ENCODE results near the gene OBI1.

The OBI1 gene

DNA sequence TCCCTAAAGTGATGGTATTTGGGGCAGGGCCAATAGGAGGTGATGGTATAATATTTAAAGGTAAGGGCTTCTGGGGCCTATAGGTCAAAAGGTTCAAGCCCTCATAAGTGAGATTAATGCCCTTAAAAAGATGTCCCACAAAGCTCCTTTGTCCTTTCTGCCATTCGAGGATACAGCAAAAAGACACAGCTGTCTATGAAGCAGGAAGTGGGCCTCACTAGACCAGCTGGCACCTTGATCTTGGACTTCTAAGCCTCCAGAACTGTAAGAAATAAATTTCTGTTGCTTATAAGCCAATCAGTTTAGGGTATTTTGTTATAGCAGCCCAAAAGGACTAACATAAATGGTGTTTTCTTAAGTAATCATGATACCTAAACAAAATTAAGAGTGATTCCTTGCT lies 28.4 kb downstream of the OBI1 start:
- Mint-ChIP-seq H3K27ac (no peak overlapping the region), H3K4me3 (no peak overlapping the region), H3K4me1 (ENCODE audit: low read depth in 2 of 2) (peaks cover 7 to 27% of the 10 kb centered on the region in 2 donors), H3K36me3 (ENCODE audit: insufficient read depth) (peaks cover 43% of the 10 kb centered on the region), H3K9me3 (no peaks in the 10 kb centered on the region), H3K27me3 (no peaks in the 10 kb centered on the region)
- no peak for ATAC-seq (replicated peaks)
- no peak for DNase-seq

- Mint-ChIP-seq H3K4me1 (ENCODE audit: low read depth in 2 of 2) (peaks cover 8 to 20% of the 10 kb centered on the region in 2 donors), H3K4me3 (no peak overlapping the region), H3K27ac (peak overlapping the region; percentile 4 to 65), H3K9me3 (no peaks in the 10 kb centered on the region), H3K27me3 (no peaks in the 10 kb centered on the region), H3K36me3 (ENCODE audit: insufficient read depth) (peaks cover 17% of the 10 kb centered on the region)
- no peak for DNase-seq
- no peak for ATAC-seq (replicated peaks)
Measured at GRCh38 chr13:78625384-78625783, 33.6 kb downstream of the OBI1 start.

GRCh38 chr13:78623132-78623531 lies 35.8 kb downstream of the OBI1 start:
- DNase-seq (no peak), ATAC-seq (replicated peaks) (no peak)
- Mint-ChIP-seq H3K9me3 (no peaks in the 10 kb centered on the region), H3K27me3 (no peaks in the 10 kb centered on the region), H3K36me3 (ENCODE audit: insufficient read depth) (peaks cover 21% of the 10 kb centered on the region), H3K27ac (no peak overlapping the region), H3K4me1 (ENCODE audit: low read depth in 2 of 2) (peaks cover 8 to 14% of the 10 kb centered on the region in 2 donors), H3K4me3 (no peak overlapping the region)

DNA sequence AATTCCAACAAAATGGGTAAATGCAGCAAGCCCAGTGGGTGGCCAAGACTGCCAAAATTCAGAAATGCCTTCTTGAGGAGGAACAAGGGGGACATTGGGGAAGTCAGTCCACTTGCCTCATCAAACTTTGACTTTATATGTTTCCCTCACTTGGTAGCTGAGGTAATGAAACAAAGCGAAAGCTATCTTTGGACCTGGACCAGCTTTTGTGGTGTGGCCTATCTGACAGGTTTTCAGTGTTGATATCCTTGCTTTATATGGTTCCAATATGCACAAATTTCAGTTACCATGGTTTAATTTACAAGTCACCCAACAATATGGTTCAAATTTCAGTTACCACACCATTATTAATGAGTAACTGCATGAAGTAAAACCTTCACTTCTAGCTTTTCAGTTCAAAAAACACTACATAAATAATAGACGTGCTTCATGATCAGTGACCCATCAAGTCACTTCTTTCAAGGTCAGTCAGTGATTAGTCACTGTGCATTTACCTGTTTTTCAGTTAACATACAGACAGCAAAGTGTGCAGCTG lies 38.0 kb downstream of the OBI1 start:
- peaks cover 5 to 9% of the 10 kb centered on the region in 2 donors for H3K4me1 Mint-ChIP-seq (ENCODE audit: low read depth in 2 of 2)
- no peaks in the 10 kb centered on the region for H3K9me3 Mint-ChIP-seq
- DNase-seq: no peak
- H3K27me3 Mint-ChIP-seq: no peaks in the 10 kb centered on the region
- H3K36me3 Mint-ChIP-seq (ENCODE audit: insufficient read depth): peaks cover 27% of the 10 kb centered on the region
- H3K27ac Mint-ChIP-seq: no peak overlapping the region
- no peak overlapping the region for H3K4me3 Mint-ChIP-seq
- ATAC-seq (replicated peaks): no peak

GRCh38 chr13:78618411-78618810 lies 40.5 kb downstream of the OBI1 start:
- DNase-seq (no peak), ATAC-seq (replicated peaks) (no peak)
- H3K4me3 Mint-ChIP-seq: no peak overlapping the region
- H3K36me3 Mint-ChIP-seq (ENCODE audit: insufficient read depth): peaks cover 24% of the 10 kb centered on the region
- H3K27ac Mint-ChIP-seq: no peak overlapping the region
- no peaks in the 10 kb centered on the region for H3K4me1 Mint-ChIP-seq (ENCODE audit: low read depth in 2 of 2)
- no peaks in the 10 kb centered on the region for H3K27me3 Mint-ChIP-seq
- no peaks in the 10 kb centered on the region for H3K9me3 Mint-ChIP-seq

DNA sequence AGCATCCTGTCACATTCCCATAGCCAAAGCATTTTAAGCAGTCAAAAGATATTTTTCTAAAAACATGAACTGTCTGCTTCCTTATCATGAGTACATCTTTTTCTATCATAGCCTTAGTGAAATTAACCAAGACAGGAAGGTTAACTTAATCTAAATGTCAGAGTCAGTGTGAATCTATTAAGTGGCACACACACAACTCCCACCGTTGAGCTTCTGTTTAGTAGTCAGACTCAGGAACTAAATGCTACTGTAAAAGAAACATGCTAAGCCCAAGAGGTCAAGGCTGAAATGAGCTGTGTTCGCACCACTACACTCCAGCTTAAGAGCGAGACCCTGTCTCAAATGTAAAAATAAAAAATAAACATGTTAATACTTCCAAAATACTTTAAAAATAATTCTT lies 47.9 kb downstream of the OBI1 start:
- Mint-ChIP-seq H3K4me1 (ENCODE audit: low read depth in 2 of 2) (peaks cover 20% of the 10 kb centered on the region in 2 donors), H3K27me3 (peaks cover 42 to 50% of the 10 kb centered on the region in 2 donors), H3K27ac (no peak overlapping the region), H3K4me3 (no peak overlapping the region), H3K9me3 (no peaks in the 10 kb centered on the region), H3K36me3 (ENCODE audit: insufficient read depth) (peaks cover 10% of the 10 kb centered on the region)
- ATAC-seq (replicated peaks) (no peak), DNase-seq (no peak)

GRCh38 chr13:78610381-78610883 lies 48.5 kb downstream of the OBI1 start:
- ATAC-seq (replicated peaks): no peak
- Mint-ChIP-seq H3K36me3 (ENCODE audit: insufficient read depth) (peaks cover 8% of the 10 kb centered on the region), H3K27me3 (peaks cover 48 to 56% of the 10 kb centered on the region in 2 donors), H3K27ac (no peak overlapping the region), H3K9me3 (no peaks in the 10 kb centered on the region), H3K4me3 (no peak overlapping the region), H3K4me1 (ENCODE audit: low read depth in 2 of 2) (peaks cover 20% of the 10 kb centered on the region in 2 donors)
- DNase-seq: no peak

DNA sequence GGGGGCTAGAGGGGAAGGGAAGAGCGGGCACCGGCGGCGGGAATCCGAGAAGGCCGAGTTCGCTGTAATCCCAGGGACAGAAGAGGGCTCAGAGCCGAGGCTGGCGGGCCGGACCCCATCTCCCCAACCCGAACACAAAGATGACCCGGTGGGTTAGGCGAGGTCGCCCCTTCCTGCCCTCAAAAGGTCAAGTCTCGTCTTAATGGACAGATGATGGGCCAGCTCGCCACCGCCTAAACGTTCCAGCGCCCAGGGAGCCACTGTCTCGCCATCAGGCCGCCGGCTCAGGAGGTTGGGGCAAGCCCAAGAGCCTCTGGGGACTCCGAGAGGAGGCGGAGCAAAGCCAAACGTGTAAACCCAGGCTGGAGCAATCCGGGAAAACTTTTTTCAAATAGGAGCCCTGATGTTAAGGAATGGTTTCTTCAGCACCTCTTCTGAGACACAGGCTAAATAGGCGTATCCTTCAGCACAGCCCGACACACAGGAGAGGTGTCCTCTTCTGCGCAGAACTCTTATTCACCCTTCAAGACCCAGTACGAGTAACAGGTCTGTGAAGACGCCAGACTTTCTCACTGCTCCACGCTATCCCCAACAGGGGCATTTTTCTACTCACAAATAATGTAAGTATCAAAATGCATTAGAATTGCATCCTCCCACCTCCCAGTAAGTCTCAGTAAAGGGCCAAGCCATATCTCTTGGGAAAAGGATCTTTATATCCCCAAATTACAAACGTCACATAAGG lies 49.3 kb downstream of the OBI1 start:
- Mint-ChIP-seq H3K27me3 (peaks cover 56 to 64% of the 10 kb centered on the region in 2 donors), H3K27ac (no peak overlapping the region), H3K4me3 (peak overlapping the region; percentile 76 to 81), H3K36me3 (ENCODE audit: insufficient read depth) (peaks cover 6% of the 10 kb centered on the region), H3K9me3 (no peaks in the 10 kb centered on the region), H3K4me1 (ENCODE audit: low read depth in 2 of 2) (peaks cover 20 to 23% of the 10 kb centered on the region in 2 donors)
- no peak for DNase-seq
- ATAC-seq (replicated peaks): peak; percentile 26

DNA sequence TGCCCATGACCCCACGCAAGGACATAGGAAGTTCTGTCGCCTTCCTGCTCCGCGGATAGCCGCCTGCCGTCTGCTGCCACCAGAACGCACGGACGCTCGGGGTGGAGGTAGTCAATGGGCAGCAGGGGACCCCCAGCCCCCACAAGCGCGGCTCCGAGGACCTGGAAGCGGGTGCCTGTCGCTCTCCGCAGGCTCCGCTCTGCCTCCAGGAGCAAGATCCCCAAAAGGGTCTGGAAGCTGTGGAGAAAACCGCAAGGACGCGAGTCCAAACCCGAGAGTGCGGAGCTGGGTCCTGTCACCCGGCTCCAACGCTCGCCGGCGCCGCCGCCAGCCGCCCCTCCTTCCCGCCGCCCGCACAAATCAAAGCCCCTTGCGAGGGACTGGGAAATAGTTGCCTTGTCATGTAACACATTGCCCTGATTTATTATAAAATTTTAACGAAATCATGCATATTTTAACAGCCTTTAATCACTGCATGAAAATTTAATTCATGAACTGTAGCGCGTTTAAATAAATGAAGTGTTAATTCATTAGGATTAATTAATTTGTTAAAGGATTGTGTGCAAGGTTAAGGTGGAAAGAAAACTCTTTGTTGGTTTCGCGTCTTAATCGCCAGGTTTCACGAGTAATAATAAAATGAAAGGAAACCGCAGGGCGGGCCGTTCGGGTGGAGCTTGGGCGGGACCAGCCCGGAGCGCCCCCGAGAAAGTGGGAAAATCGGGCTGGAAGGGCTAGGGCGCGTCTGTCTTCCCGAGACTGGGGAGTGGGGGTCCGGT lies 50.1 kb downstream of the OBI1 start:
- Mint-ChIP-seq H3K4me3 (peak overlapping the region; percentile 76 to 81), H3K27ac (no peak overlapping the region), H3K9me3 (no peaks in the 10 kb centered on the region), H3K36me3 (ENCODE audit: insufficient read depth) (peaks cover 6% of the 10 kb centered on the region), H3K4me1 (ENCODE audit: low read depth in 2 of 2) (peaks cover 24 to 25% of the 10 kb centered on the region in 2 donors), H3K27me3 (peaks cover 64 to 71% of the 10 kb centered on the region in 2 donors)
- no peak for ATAC-seq (replicated peaks)
- DNase-seq: no peak

- Mint-ChIP-seq H3K27me3 (peaks cover 69 to 77% of the 10 kb centered on the region in 2 donors), H3K4me3 (peak overlapping the region; percentile 76 to 81), H3K4me1 (ENCODE audit: low read depth in 2 of 2) (peaks cover 29 to 31% of the 10 kb centered on the region in 2 donors), H3K36me3 (ENCODE audit: insufficient read depth) (peaks cover 9% of the 10 kb centered on the region), H3K9me3 (no peaks in the 10 kb centered on the region), H3K27ac (no peak overlapping the region)
- no peak for DNase-seq
- no peak for ATAC-seq (replicated peaks)
Measured at GRCh38 chr13:78608252-78608687, 50.7 kb downstream of the OBI1 start.

DNA sequence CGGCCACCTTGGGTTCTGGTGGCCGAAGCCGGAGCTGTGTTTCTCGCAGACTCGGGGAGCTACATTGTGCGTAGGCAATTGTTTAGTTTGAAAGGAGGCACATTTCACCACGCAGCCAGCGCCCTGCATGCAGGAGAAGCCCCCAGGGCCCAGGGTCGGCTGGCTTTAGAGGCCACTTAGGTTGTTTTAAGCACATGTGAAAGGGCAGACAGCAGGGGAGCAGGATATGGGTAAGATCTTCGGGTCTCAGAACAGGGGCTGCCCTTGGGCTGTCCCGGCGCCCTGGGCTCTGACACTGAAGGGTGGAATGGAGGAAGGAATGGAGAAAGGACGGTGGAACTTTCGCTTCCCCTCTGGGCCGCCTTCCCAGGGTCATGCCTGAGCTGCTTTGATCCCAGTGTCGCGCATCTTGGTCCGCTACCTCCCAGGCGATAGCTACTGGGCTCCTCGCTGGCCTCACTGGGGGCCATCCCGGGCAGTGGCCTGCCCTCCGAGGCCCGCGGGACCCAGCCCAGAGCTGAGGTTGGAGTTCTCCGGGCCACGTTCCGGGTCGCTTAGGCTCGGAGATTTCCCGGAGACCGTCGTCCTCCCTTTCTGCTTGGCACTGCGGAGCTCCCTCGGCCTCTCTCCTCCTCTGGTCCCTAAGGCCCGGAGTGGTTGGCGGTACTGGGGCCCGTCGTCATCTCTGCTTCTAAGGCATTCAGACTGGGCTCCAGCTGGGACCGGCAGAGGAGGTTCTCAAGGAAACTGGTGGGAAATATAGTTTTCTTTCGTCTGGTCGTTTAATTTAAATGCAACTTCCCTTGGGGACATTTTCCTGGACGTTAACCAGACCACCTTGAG lies 51.3 kb downstream of the OBI1 start:
- no peaks in the 10 kb centered on the region for H3K9me3 Mint-ChIP-seq
- no peak for DNase-seq
- ATAC-seq (replicated peaks): no peak
- no peak overlapping the region for H3K27ac Mint-ChIP-seq
- H3K4me3 Mint-ChIP-seq: peak overlapping the region; percentile 6 to 76
- peaks cover 16% of the 10 kb centered on the region for H3K36me3 Mint-ChIP-seq (ENCODE audit: insufficient read depth)
- H3K4me1 Mint-ChIP-seq (ENCODE audit: low read depth in 2 of 2): peaks cover 32 to 33% of the 10 kb centered on the region in 2 donors
- H3K27me3 Mint-ChIP-seq: peaks cover 72 to 84% of the 10 kb centered on the region in 2 donors

GRCh38 chr13:78606471-78607408 lies 52.2 kb downstream of the OBI1 start:
- ATAC-seq (replicated peaks): no peak
- H3K36me3 Mint-ChIP-seq (ENCODE audit: insufficient read depth): peaks cover 20% of the 10 kb centered on the region
- H3K4me1 Mint-ChIP-seq (ENCODE audit: low read depth in 2 of 2): peaks cover 37% of the 10 kb centered on the region in 2 donors
- peak overlapping the region in 1 of 2 donors; percentile 44 for H3K4me3 Mint-ChIP-seq
- H3K27me3 Mint-ChIP-seq: peaks cover 78 to 91% of the 10 kb centered on the region in 2 donors
- H3K9me3 Mint-ChIP-seq: no peaks in the 10 kb centered on the region
- no peak overlapping the region for H3K27ac Mint-ChIP-seq
- no peak for DNase-seq
